H1 (cell line): ENCODE results near the gene PPP6R1. TPM values are rescaled to one million over a fixed set of nuclear protein-coding genes. Genes with fewer than 3 reads are reported as not detected.

Experiments
- CTCF ChIA-PET: fragments of 300-600 bp; sonication (Branson Sonifier 250); formaldehyde crosslinking; loops from one replicate; lab custom pipeline; 2021; ENCODE audit not compliant: partially characterized antibody; lab: Charles Lee
- POLR2A ChIA-PET: fragments of 300-600 bp; sonication (Branson Sonifier 250); formaldehyde crosslinking; loops from one replicate; lab custom pipeline; 2021; ENCODE audit warnings: inconsistent platforms; ENCODE audit not compliant: partially characterized antibody; lab: Charles Lee
- DNase-seq, 2 experiments: peaks; one replicate each; pipeline versions ENCODE4 v3.0.0 to v3.0.0-alpha.2; 2010 to 2022; ENCODE audit warnings: low spot score in 2 of 2, low read depth in 1 of 2, mixed read lengths in 1 of 2
- FAIRE-seq: peaks from 2 replicates; lab custom pipeline; 2011; peaks lifted over from hg19 to GRCh38; lab: Jason Lieb, UNC
- H2AFZ ChIP-seq: 2 replicates; pipeline ENCODE4 v1.8.1; 2012; ENCODE audit warnings: low read length, inconsistent platforms
- H2AK5ac ChIP-seq: 2 replicates; pipeline ENCODE4 v1.6.1; 2013; ENCODE audit warnings: low read depth, low read length
- H2BK120ac ChIP-seq: replicated peaks from 2 replicates; pipeline ENCODE3; 2013; ENCODE audit warnings: low read depth, low read length, inconsistent platforms
- H2BK12ac ChIP-seq: 2 replicates; pipeline ENCODE4 v1.6.1; 2013; ENCODE audit warnings: low read depth, low read length
- H2BK15ac ChIP-seq: 2 replicates; pipeline ENCODE4 v1.6.1; 2013; ENCODE audit warnings: low read length
- H2BK20ac ChIP-seq: 2 replicates; pipeline ENCODE4 v1.6.1; 2013; ENCODE audit warnings: low read length
- H2BK5ac ChIP-seq: 2 replicates; pipeline ENCODE4 v1.6.1; 2013; ENCODE audit warnings: low read depth, low read length
- H3K14ac ChIP-seq: 2 replicates; pipeline ENCODE4 v1.6.1; 2013; ENCODE audit warnings: inconsistent platforms; ENCODE audit not compliant: insufficient read length
- H3K18ac ChIP-seq: 2 replicates; pipeline ENCODE4 v1.6.1; 2013; ENCODE audit warnings: low read length; ENCODE audit errors: extremely low read depth
- H3K23ac ChIP-seq: 2 replicates; pipeline ENCODE4 v1.6.1; 2013; ENCODE audit warnings: inconsistent platforms; ENCODE audit not compliant: insufficient read length
- H3K23me2 ChIP-seq: 2 replicates; pipeline ENCODE4 v1.6.1; 2013; ENCODE audit warnings: low read depth, low read length
- H3K27ac ChIP-seq: 2 replicates; pipeline ENCODE4 v1.6.1; 2011; ENCODE audit warnings: low read depth, low read length, inconsistent platforms
- H3K27me3 ChIP-seq, 4 experiments: replicated peaks in 1 of 4; 1 replicate in 1 of 4; 2 replicates in 3 of 4; pipeline versions ENCODE4 v1.6.1 to v1.8.1; 2011 to 2013; ENCODE audit warnings: low read length in 3 of 4, mild to moderate bottlenecking in 3 of 4, inconsistent platforms in 2 of 4, mixed read lengths in 2 of 4, moderate library complexity in 1 of 4; ENCODE audit not compliant: control insufficient read depth in 3 of 4, insufficient read depth in 3 of 4; ENCODE audit errors: extremely low read depth in 1 of 4
- H3K36me3 ChIP-seq, 4 experiments: 2 replicates each; pipeline versions ENCODE4 v1.6.1 to v1.8.1; 2011 to 2013; ENCODE audit warnings: mild to moderate bottlenecking in 4 of 4, low read length in 3 of 4, moderate library complexity in 2 of 4, control low read depth in 1 of 4, inconsistent platforms in 1 of 4; ENCODE audit not compliant: insufficient read depth in 4 of 4, control insufficient read depth in 2 of 4
- H3K4ac ChIP-seq: replicated peaks from 2 replicates; pipeline ENCODE3; 2013; ENCODE audit warnings: low read length, low read depth, mixed read lengths, inconsistent platforms; ENCODE audit not compliant: insufficient read length
- H3K4me1 ChIP-seq, 4 experiments: replicated peaks in 1 of 4; 1 replicate in 1 of 4; 2 replicates in 3 of 4; pipeline versions ENCODE4 v1.6.1 to v1.8.1; 2011 to 2013; ENCODE audit warnings: low read length in 3 of 4, inconsistent platforms in 2 of 4, mixed read lengths in 1 of 4; ENCODE audit not compliant: insufficient read depth in 4 of 4, control insufficient read depth in 3 of 4
- H3K4me2 ChIP-seq, 2 experiments: 2 replicates each; pipeline versions ENCODE4 v1.6.1 to v1.8.1; 2011 to 2013; ENCODE audit warnings: low read depth in 2 of 2, low read length in 2 of 2, control low read depth in 1 of 2, inconsistent platforms in 1 of 2, mild to moderate bottlenecking in 1 of 2; ENCODE audit not compliant: insufficient read depth in 1 of 2
- H3K4me3 ChIP-seq, 4 experiments: fragments of 200-600, 300-600 bp in 1 of 4; sonication (generic), shearing (Covaris generic), sonication (Bioruptor Twin) in 1 of 4; 2 replicates each; pipeline versions ENCODE4 v1.5.1 to v1.8.1; 2011 to 2016; ENCODE audit warnings: low read length in 4 of 4, low read depth in 3 of 4, control low read depth in 2 of 4, inconsistent platforms in 2 of 4, mild to moderate bottlenecking in 2 of 4, mixed read lengths in 1 of 4, moderate library complexity in 1 of 4; ENCODE audit not compliant: insufficient read depth in 2 of 4; ENCODE audit errors: extremely low read depth in 1 of 4
- H3K56ac ChIP-seq: replicated peaks from 2 replicates; pipeline ENCODE3; 2013; ENCODE audit warnings: low read depth, mild to moderate bottlenecking, mixed read lengths, low read length, inconsistent platforms; ENCODE audit not compliant: insufficient read length
- H3K79me1 ChIP-seq: 2 replicates; pipeline ENCODE4 v1.6.1; 2013; ENCODE audit warnings: low read depth, low read length, control low read depth
- H3K79me2 ChIP-seq, 2 experiments: 2 replicates each; pipeline versions ENCODE4 v1.6.1 to v1.8.1; 2012 to 2013; ENCODE audit warnings: low read length in 2 of 2, mild to moderate bottlenecking in 2 of 2, inconsistent platforms in 1 of 2; ENCODE audit not compliant: insufficient read depth in 2 of 2, control insufficient read depth in 1 of 2
- H3K9ac ChIP-seq, 4 experiments: replicated peaks in 1 of 4; 1 replicate in 1 of 4; 2 replicates in 3 of 4; pipeline versions ENCODE4 v1.6.1 to v1.8.1; 2011 to 2013; ENCODE audit warnings: low read depth in 3 of 4, low read length in 3 of 4, control low read depth in 2 of 4, mild to moderate bottlenecking in 2 of 4, moderate library complexity in 2 of 4, inconsistent platforms in 1 of 4; ENCODE audit errors: extremely low read depth in 1 of 4
- H3K9me3 ChIP-seq, 2 experiments: 2 replicates each; pipeline versions ENCODE4 v1.6.1 to v1.8.1; 2012 to 2013; ENCODE audit warnings: mild to moderate bottlenecking in 2 of 2, moderate library complexity in 2 of 2, control low read depth in 1 of 2, inconsistent platforms in 1 of 2, low read depth in 1 of 2, low read length in 1 of 2, mixed read lengths in 1 of 2; ENCODE audit not compliant: insufficient read depth in 2 of 2
- H4K20me1 ChIP-seq, 2 experiments: replicated peaks in 1 of 2; 2 replicates each; pipeline versions ENCODE3 to v1.8.1; 2011 to 2013; ENCODE audit warnings: inconsistent platforms in 2 of 2, low read length in 2 of 2, mild to moderate bottlenecking in 1 of 2; ENCODE audit not compliant: insufficient read depth in 2 of 2, control insufficient read depth in 1 of 2
- H4K5ac ChIP-seq: 2 replicates; pipeline ENCODE4 v1.6.1; 2013; ENCODE audit warnings: low read length, low read depth, mixed read lengths, inconsistent platforms; ENCODE audit not compliant: insufficient read length
- H4K8ac ChIP-seq: 2 replicates; pipeline ENCODE4 v1.8.0; 2013; ENCODE audit warnings: mild to moderate bottlenecking, moderate library complexity, low read length, inconsistent platforms; ENCODE audit not compliant: insufficient read depth; ENCODE audit errors: extremely low read depth
- H4K91ac ChIP-seq: replicated peaks from 2 replicates; pipeline ENCODE3; 2013; ENCODE audit warnings: low read length, mixed read lengths, inconsistent platforms; ENCODE audit not compliant: insufficient read length
- CTBP2 ChIP-seq: IDR thresholded peaks from 2 replicates; pipeline ENCODE4 v1.7.0; 2011; ENCODE audit warnings: borderline replicate concordance, mild to moderate bottlenecking, moderate library complexity, mixed read lengths, low read length; ENCODE audit not compliant: insufficient read depth, insufficient read length
- GTF2F1 ChIP-seq: IDR thresholded peaks from 2 replicates; pipeline ENCODE4 v1.6.1; 2012; ENCODE audit warnings: low read depth, low read length, improper control_type of control experiment, borderline replicate concordance
- JUND ChIP-seq: IDR thresholded peaks from 2 replicates; pipeline ENCODE4 v1.6.1; 2011; ENCODE audit warnings: mild to moderate bottlenecking, improper control_type of control experiment, low read length
- KDM4A ChIP-seq: IDR thresholded peaks from one replicate; pipeline ENCODE4 v1.7.1; 2012; ENCODE audit warnings: low read depth, mild to moderate bottlenecking, moderate library complexity, low read length, inconsistent platforms; ENCODE audit not compliant: severe bottlenecking
- NRF1 ChIP-seq: IDR thresholded peaks from 2 replicates; pipeline ENCODE4 v1.6.1; 2011; ENCODE audit warnings: mild to moderate bottlenecking, low read depth, low read length, improper control_type of control experiment
- POLR2AphosphoS5 ChIP-seq: IDR thresholded peaks from 2 replicates; pipeline ENCODE4 v1.6.1; 2011; ENCODE audit warnings: low read depth, low read length
- POU5F1 ChIP-seq: IDR thresholded peaks from 2 replicates; pipeline ENCODE4 v1.6.1; 2011; ENCODE audit warnings: low read depth, mild to moderate bottlenecking, low read length, moderate library complexity
- RFX5 ChIP-seq: IDR thresholded peaks from 2 replicates; pipeline ENCODE4 v1.6.1; 2011; ENCODE audit warnings: low read depth, low read length, improper control_type of control experiment, borderline replicate concordance
- TAF1 ChIP-seq: IDR thresholded peaks from 2 replicates; pipeline ENCODE4 v1.6.1; 2011; ENCODE audit warnings: mild to moderate bottlenecking, low read depth, low read length
- TBP ChIP-seq: IDR thresholded peaks from 2 replicates; pipeline ENCODE4 v1.6.1; 2011; ENCODE audit warnings: low read depth, low read length, improper control_type of control experiment
- TCF12 ChIP-seq: IDR thresholded peaks from 2 replicates; pipeline ENCODE4 v1.6.1; 2011; ENCODE audit warnings: low read depth, mild to moderate bottlenecking, low read length
- WGBS, 2 experiments: shearing (Covaris generic) in 1 of 2; methylation state at CpG; one replicate each; pipeline versions ENCODE4 v1.1.6 to v1.1.7; 2013 to 2015; ENCODE audit warnings: low lambda C conversion rate in 2 of 2, mixed read lengths in 2 of 2, inconsistent platforms in 1 of 2, low coverage in 1 of 2, missing lambda C conversion rate in 1 of 2; ENCODE audit not compliant: insufficient replicate concordance in 2 of 2, insufficient coverage in 1 of 2, insufficient read length in 1 of 2; ENCODE audit errors: extremely low coverage in 1 of 2, missing lambda C conversion rate in 1 of 2; 5-methylcytosine and 5-hydroxymethylcytosine counted together
- polyA plus RNA-seq, 7 experiments: library from polyadenylated mRNA; depleted of rRNA in 3 of 7; stranded (reverse) in 5 of 7; unstranded in 2 of 7; fragments of >200 nt in 5 of 7; fragments of 200-250 nt in 2 of 7; gene quantifications; 1 replicate in 5 of 7; 2 replicates in 1 of 7; 4 replicates in 1 of 7; pipeline versions ENCODE4 v1.2.1 to v1.2.3, GENCODE V29; 2011 to 2013; ENCODE audit warnings: missing spikeins in 2 of 7, mixed read lengths in 2 of 7
- total RNA-seq: library from RNA; stranded (reverse); fragmentation: NEBNext Ultra II Directional; extraction: Animal tissue kit (Norgen Biotek cat#: 25700); gene quantifications from 2 replicates; pipeline ENCODE4 v1.2.1, GENCODE V29; 2021

Gene PPP6R1
- total and polyA plus RNA-seq, 2 of the 8 experiments (the other 6 are each of a cell fraction or from before 2014, with no cell fraction given) = 36.4 to 74.4 TPM

DNA sequence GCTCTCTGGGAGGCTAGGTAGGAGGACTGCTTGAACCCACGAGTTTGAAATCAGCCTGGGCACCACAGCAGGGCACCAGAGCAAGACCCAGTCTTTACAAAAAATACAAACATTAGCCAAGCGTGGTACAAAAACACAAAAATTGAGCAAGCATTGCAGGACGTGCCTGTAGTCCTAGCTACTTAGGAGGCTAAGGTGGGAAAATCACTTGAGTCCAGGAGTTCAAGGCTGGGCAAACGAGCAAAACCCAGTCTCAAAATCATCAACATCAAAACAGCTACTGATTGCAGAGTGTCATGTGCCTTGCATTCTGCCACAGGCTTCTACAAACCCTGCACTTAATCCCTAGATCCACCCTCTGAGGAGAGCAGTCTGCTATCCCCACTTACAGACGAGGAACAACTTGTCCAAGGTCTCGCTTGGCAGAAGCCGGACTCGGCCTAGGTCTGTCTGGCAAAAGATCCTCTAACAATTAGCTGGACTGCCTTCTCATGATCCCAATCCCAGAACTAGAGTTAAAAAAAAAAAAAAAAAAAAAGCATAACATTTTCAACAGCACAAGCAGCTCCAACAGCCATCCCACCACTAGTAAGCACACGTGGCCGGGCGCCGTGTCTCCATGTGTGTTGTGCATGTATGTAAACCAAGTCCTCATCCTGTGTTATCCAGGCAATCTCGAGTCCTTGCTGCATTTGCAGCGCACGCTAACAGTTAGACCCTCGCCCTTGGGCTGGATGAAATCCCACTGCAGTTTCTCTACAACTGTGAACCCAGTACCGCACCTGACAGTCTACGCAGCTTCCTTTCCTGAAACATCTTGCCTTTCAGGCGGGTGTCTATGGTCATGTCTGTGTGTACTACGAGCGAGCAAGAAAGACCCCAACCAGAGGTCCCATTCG, 2.0 kb downstream of the PPP6R1 start:
- FAIRE-seq (no peak), DNase-seq (no peak)
- 86% methylated on average over 22 of the region's 22 CpGs; no CpG with 5 or more reads in 1 of the 2 experiments for WGBS, 2 experiments
- H3K9me3 ChIP-seq = no peaks in the 10 kb centered on the region
- peaks cover 12 to 67% of the 10 kb centered on the region in 2 experiments for H3K79me2 ChIP-seq
- H3K4me1 ChIP-seq = peaks cover 4 to 25% (median 16%) of the 10 kb centered on the region in 4 experiments; a peak in 6 of 7 replicates
- peak overlapping the region; percentile 78 to 84; a peak in 3 of 4 replicates for H3K4me2 ChIP-seq
- H3K4me3 ChIP-seq = peak overlapping the region in 3 of 4 experiments; percentile 79 to 84 (median 81); a peak in 4 of 8 replicates
- H3K9ac ChIP-seq = no peak overlapping the region
- no peak overlapping the region for H2AK5ac ChIP-seq
- H2BK20ac ChIP-seq = no peak overlapping the region
- H4K8ac ChIP-seq = peak overlapping the region; percentile 23; the same call in 1 of the 2 replicates
- no peak overlapping the region for H3K4ac ChIP-seq
- no peaks in the 10 kb centered on the region for H3K36me3 ChIP-seq
- no peak overlapping the region for H2BK5ac ChIP-seq
- H4K91ac ChIP-seq = no peak overlapping the region
- no peak overlapping the region for H2BK15ac ChIP-seq
- peaks cover 13% of the 10 kb centered on the region; the same call in 1 of the 2 replicates for H3K23me2 ChIP-seq
- H4K5ac ChIP-seq = no peak overlapping the region
- ChIA-PET CTCF (interaction anchor here (1.1 to 4.7 kb wide), 6 partner anchors 9 to 162 kb away, joined by 3 to 32 read pairs (median 4); no protein-coding TSS in a partner anchor), POLR2A (interaction anchor here (1.0 to 5.0 kb wide), 8 partner anchors 13 to 150 kb away, joined by 3 to 23 read pairs (median 3); partner anchors contain the start of genes HSPBP1 and UBE2S)
- no peak overlapping the region for H3K27ac ChIP-seq
- no peak overlapping the region for H3K18ac ChIP-seq
- peaks cover 31 to 37% of the 10 kb centered on the region in 2 experiments for H4K20me1 ChIP-seq
- H3K14ac ChIP-seq = no peak overlapping the region
- H3K79me1 ChIP-seq = peaks cover 22% of the 10 kb centered on the region
- no peak overlapping the region for H3K56ac ChIP-seq
- H2BK12ac ChIP-seq = no peak overlapping the region
- no peak overlapping the region for H3K23ac ChIP-seq
- H3K27me3 ChIP-seq = no peaks in the 10 kb centered on the region
- no peak overlapping the region for H2AFZ ChIP-seq
- no peak overlapping the region for H2BK120ac ChIP-seq
- TF ChIP-seq JUND (no peak), NRF1 (no peak), RFX5 (no peak), POU5F1 (no peak), CTBP2 (no peak), KDM4A (no peak), TCF12 (no peak), TAF1 (no peak), TBP (no peak), GTF2F1 (no peak), POLR2AphosphoS5 (no peak)
